ENCODE data around the gene CUL1. TPM values are rescaled to one million over a fixed set of nuclear protein-coding genes. Genes with fewer than 3 reads are reported as not detected.
"Not testable (repeated sequence)": the region's sequence is repeated elsewhere in the genome, so short reads cannot be mapped to it uniquely, and the experiment has no call there.

Gene CUL1
- total RNA-seq, 1 experiment from 2014 or later: 32.0 TPM

GRCh38 chr7:148708026-148708885 is 9.6 kb downstream of the CUL1 start:
- DNase-seq: no peak

GRCh38 chr7:148709014-148709413 is 10.3 kb downstream of the CUL1 start:
- Histone ChIP-seq H3K9me3 (no peaks in the 10 kb centered on the region), H3K36me3 (no peaks in the 10 kb centered on the region), H3K27me3 (no peaks in the 10 kb centered on the region), H3K4me3 (no peak overlapping the region)
- DNase-seq: no peak

More at GRCh38 chr7:148708026-148708885, 9.6 kb downstream of the CUL1 start:
- Histone ChIP-seq H3K27me3 (no peaks in the 10 kb centered on the region), H3K36me3 (no peaks in the 10 kb centered on the region), H3K9me3 (no peaks in the 10 kb centered on the region), H3K4me3 (no peak overlapping the region)

DNA sequence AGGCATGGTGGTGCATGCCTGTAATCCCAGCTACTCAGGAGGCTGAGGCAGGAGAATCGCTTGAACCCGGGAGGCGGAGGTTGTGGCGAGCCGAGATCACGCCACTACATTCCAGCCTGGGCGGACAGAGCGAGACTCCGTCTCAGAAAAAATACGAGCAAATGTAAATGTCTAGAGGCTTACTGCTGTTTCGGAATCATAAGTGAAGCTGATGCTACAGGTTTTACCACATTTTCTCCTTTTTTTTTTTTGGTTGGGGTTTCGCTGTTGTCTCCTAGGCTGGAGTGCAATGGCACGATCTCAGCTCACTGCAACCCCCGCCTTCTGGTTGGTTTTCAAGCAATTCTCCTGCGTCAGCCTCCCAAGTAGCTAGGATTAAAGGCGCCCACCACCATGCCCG is 11.7 kb downstream of the CUL1 start:
- DNase-seq, H3K36me3 ChIP-seq, H3K4me3 ChIP-seq: not testable (repeated sequence)

GRCh38 chr7:148711191-148712102 is 12.7 kb downstream of the CUL1 start:
- no peak for DNase-seq
- H3K9me3 ChIP-seq: no peaks in the 10 kb centered on the region
- no peaks in the 10 kb centered on the region for H3K36me3 ChIP-seq
- H3K27me3 ChIP-seq: no peaks in the 10 kb centered on the region
- no peak overlapping the region for H3K4me3 ChIP-seq

More for the DNA sequence above, 11.7 kb downstream of the CUL1 start:
- H3K9me3 ChIP-seq, H3K27me3 ChIP-seq: not testable (repeated sequence)

GRCh38 chr7:148712678-148713329 is 14.1 kb downstream of the CUL1 start:
- H3K4me3 ChIP-seq: no peak overlapping the region
- H3K36me3 ChIP-seq: no peaks in the 10 kb centered on the region
- DNase-seq: no peak
- no peaks in the 10 kb centered on the region for H3K27me3 ChIP-seq
- no peaks in the 10 kb centered on the region for H3K9me3 ChIP-seq

DNA sequence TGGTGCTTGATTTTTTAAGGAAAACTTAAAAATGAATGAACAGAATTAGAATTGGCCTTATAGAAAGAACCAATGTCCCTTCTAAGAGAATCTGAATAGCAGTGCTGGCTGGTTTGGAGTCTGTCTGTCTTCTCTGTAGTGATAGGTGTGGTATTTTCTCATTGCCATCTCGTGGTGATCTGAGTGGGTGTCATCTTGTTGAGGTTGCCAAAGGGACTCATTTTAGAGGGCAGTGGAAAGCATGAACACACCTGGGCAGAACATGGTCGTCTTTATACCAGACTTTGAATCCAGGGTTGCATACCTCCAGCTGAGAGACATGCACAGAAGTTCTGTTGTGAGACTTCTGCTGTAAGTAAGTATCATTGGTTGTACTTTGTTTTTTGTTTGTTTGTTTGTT is 15.8 kb downstream of the CUL1 start:
- no peak overlapping the region for H3K4me3 ChIP-seq
- no peak for DNase-seq
- H3K27me3 ChIP-seq: no peaks in the 10 kb centered on the region
- no peaks in the 10 kb centered on the region for H3K36me3 ChIP-seq
- H3K9me3 ChIP-seq: no peaks in the 10 kb centered on the region

- no peak for DNase-seq
- H3K4me3 ChIP-seq: no peak overlapping the region
- H3K36me3 ChIP-seq: no peaks in the 10 kb centered on the region
- H3K9me3 ChIP-seq: no peaks in the 10 kb centered on the region
- H3K27me3 ChIP-seq: no peaks in the 10 kb centered on the region
Observed at GRCh38 chr7:148715027-148715426, 16.3 kb downstream of the CUL1 start.

GRCh38 chr7:148717266-148717793 is 18.6 kb downstream of the CUL1 start:
- DNase-seq: no peak
- no peak overlapping the region for H3K4me3 ChIP-seq
- H3K36me3 ChIP-seq: no peaks in the 10 kb centered on the region
- no peaks in the 10 kb centered on the region for H3K27me3 ChIP-seq
- H3K9me3 ChIP-seq: no peaks in the 10 kb centered on the region

- no peaks in the 10 kb centered on the region for H3K27me3 ChIP-seq
- H3K36me3 ChIP-seq: no peaks in the 10 kb centered on the region
- no peaks in the 10 kb centered on the region for H3K9me3 ChIP-seq
Observed at GRCh38 chr7:148718431-148718830, 19.7 kb downstream of the CUL1 start.

DNA sequence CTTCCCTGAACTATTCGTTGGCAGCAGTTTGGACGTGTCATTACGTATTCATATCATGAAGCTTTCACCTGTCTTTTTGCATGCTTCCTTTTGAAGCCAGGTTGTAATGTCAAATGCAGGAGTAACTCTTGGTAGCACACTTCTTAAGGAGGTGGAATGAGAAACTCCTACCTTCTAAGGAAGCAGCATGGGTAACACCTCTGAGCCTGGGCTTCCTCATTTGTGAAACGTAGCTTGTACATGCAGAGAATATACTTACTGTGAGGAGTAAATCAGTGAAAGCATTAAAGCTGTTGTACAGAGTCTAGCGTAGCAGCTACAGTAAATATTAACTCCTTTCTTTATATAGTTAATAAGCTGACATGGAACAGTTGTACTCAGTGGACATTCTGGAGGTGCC is 21.1 kb downstream of the CUL1 start:
- DNase-seq: no peak
- Histone ChIP-seq H3K9me3 (no peaks in the 10 kb centered on the region), H3K4me3 (no peak overlapping the region), H3K27me3 (no peaks in the 10 kb centered on the region), H3K36me3 (no peaks in the 10 kb centered on the region)

More at GRCh38 chr7:148718431-148718830, 19.7 kb downstream of the CUL1 start:
- DNase-seq: no peak
- no peak overlapping the region for H3K4me3 ChIP-seq

GRCh38 chr7:148720472-148720871 is 21.8 kb downstream of the CUL1 start:
- H3K4me3 ChIP-seq: no peak overlapping the region
- H3K36me3 ChIP-seq: no peaks in the 10 kb centered on the region
- H3K9me3 ChIP-seq: no peaks in the 10 kb centered on the region
- no peaks in the 10 kb centered on the region for H3K27me3 ChIP-seq
- DNase-seq: no peak

DNA sequence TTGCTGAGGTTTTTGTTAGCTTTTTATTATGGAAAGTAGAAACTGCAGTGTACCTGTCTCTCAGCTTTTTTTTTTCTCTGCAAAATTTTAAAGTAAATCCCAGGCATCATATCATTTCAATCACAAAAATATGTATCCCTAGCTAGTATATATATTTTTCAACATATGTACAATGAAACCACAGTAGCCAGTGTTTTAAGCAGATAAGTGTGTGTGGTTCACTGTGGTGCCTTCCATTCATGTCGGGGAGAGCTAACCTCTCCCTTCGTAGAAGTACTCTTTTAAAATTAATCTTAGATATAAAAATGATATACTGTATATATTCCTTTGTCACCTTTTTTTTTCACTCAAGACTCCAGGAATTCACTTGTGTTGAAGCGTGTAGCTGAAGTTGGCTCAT is 22.7 kb downstream of the CUL1 start:
- no peak overlapping the region for H3K4me3 ChIP-seq
- H3K36me3 ChIP-seq: no peaks in the 10 kb centered on the region
- no peaks in the 10 kb centered on the region for H3K27me3 ChIP-seq
- no peaks in the 10 kb centered on the region for H3K9me3 ChIP-seq
- no peak for DNase-seq

DNA sequence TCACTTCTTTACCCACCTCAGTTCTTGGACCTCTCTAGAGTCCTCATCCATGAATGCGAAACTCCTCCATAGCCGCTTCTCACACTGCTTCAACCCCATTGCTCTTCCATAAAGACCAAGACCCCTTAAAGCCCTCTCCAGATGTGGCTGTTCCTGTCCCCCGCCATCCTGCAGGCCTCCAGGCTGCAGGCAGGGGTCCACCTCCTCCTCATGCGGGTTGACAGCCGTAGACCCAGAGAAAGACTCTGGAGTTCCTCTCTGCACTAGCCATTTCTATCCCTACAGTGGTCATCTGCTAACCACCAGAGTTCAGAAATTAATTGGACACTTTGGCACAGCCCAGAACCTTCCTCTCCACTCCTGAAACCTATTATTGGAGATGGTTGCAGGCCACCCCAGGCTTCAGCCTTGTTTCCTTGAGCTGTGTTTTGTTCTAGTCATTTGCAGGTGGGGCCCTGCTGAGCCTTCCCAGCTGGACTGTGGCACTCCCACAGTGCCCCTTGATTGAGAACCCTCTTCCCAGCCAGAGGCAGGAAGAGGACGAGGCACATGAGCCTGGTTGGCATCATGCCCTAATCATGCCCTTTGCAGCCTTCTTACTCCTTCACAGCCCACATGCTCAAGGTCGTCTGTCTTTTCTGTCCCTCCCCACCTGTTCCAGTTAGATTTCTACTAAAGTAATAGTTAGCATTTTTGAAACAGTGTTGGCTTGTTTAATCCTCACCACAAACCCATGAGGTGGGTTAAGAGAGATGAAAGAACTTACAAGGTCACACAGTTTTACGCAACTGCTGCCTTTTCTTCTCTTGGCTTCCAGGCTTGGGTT is 23.9 kb downstream of the CUL1 start:
- DNase-seq: no peak

GRCh38 chr7:148723166-148723559 is 24.5 kb downstream of the CUL1 start:
- Histone ChIP-seq H3K4me3 (no peak overlapping the region), H3K9me3 (no peaks in the 10 kb centered on the region), H3K27me3 (no peaks in the 10 kb centered on the region), H3K36me3 (no peaks in the 10 kb centered on the region)
- DNase-seq: no peak

More for the DNA sequence above, 23.9 kb downstream of the CUL1 start:
- H3K36me3 ChIP-seq: no peaks in the 10 kb centered on the region
- H3K9me3 ChIP-seq: no peaks in the 10 kb centered on the region
- no peaks in the 10 kb centered on the region for H3K27me3 ChIP-seq
- H3K4me3 ChIP-seq: no peak overlapping the region

DNA sequence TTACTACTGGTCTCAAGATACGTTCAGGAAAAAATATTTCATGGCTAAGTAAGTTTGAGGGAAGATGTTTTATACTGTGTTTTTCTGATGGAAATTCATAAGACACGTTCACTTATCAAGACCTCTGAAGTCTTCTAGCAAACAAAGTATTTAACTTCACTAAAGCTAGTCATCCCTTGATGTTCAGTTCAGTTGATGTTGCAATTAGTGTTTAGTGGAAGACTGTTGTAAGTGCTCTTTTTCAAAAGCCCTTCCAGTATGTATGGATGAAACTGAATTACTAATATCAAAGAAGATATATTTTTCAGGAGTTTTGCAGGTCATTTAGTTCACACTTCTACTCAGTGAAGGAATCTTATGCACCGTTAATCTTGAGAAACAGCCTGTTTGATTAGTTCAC is 25.1 kb downstream of the CUL1 start:
- no peaks in the 10 kb centered on the region for H3K36me3 ChIP-seq
- H3K27me3 ChIP-seq: no peaks in the 10 kb centered on the region
- H3K9me3 ChIP-seq: no peaks in the 10 kb centered on the region
- H3K4me3 ChIP-seq: no peak overlapping the region
- DNase-seq: no peak

DNA sequence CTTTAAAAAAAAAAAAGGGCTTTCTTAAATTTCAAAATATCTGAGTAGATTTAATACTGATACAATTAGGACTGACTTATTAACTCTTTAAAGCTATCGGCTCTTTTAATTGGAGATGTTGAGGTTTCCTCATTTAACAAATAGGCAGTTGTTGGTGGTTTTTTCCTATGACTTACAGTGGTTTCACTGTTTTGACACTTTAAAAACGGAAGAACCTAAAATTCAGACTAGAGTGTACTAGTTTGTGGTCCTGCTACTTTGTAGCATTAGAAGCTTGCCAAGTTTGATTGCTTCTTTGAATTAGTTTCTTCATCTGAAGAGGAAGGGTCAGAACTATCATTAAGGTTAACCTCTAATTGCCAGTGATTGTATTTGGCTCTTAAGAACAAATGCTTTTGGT is 27.7 kb downstream of the CUL1 start:
- DNase-seq: no peak

More for the DNA sequence above, 27.7 kb downstream of the CUL1 start:
- H3K36me3 ChIP-seq: no peaks in the 10 kb centered on the region; the same call in 1 of the 2 replicates
- H3K4me3 ChIP-seq: no peak overlapping the region
- no peaks in the 10 kb centered on the region for H3K27me3 ChIP-seq
- H3K9me3 ChIP-seq: no peaks in the 10 kb centered on the region
